GM21825 (cell line): ENCODE results near the gene TUBGCP4.
"Not testable (repeated sequence)": the region's sequence is repeated elsewhere in the genome, so short reads cannot be mapped to it uniquely, and the experiment has no call there.

ENCODE experiments used
- ATAC-seq: cut with Tn5 transposase; IDR thresholded peaks from one replicate; pipeline ENCODE4 v1.9.1; 2021; ENCODE audit warnings: mild to moderate bottlenecking, moderate library complexity; ENCODE audit not compliant: unreplicated experiment

Gene TUBGCP4

GRCh38 chr15:43370975-43371974 lies at the start of gene TUBGCP4, which contains the start of gene ZSCAN29:
Gene TUBGCP4 (plus strand): TSS chr15:43371101. CDS start chr15:43371355, 254 bp downstream.
Gene ZSCAN29 (minus strand): TSS chr15:43371043. CDS start chr15:43369913, 1,130 bp downstream.
- peak; percentile 68 for ATAC-seq

DNA sequence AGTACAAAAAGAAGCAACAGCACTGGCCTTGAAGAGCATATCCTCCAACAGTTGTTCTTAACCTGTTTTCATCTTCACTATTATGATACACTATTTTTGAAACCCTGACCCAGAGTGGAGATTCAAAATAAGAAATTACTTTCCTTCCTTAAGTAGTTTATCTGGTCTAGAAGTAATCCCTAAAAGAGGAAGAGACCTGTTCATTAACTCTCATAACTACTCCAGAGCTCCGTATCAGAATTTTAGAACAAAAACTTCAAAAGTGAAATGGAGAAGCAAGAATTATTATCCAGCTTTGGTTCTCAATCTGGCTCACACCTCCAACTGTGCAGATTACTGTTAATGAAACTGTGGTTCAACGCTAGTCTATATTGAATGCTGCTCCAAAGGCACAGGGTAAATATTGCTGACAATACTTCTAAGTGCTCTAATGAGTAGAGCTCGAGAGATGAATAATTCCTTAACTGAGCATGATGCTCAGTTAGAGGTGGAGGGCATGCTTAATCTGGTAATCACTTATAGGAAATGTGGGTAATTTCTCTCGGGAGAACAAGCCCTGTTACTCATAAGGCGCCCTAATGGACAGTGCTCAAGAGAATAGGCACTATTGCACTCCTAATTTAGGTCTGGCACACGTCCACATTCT lies 45.7 kb upstream of the TUBGCP4 start:
- no peak for ATAC-seq

DNA sequence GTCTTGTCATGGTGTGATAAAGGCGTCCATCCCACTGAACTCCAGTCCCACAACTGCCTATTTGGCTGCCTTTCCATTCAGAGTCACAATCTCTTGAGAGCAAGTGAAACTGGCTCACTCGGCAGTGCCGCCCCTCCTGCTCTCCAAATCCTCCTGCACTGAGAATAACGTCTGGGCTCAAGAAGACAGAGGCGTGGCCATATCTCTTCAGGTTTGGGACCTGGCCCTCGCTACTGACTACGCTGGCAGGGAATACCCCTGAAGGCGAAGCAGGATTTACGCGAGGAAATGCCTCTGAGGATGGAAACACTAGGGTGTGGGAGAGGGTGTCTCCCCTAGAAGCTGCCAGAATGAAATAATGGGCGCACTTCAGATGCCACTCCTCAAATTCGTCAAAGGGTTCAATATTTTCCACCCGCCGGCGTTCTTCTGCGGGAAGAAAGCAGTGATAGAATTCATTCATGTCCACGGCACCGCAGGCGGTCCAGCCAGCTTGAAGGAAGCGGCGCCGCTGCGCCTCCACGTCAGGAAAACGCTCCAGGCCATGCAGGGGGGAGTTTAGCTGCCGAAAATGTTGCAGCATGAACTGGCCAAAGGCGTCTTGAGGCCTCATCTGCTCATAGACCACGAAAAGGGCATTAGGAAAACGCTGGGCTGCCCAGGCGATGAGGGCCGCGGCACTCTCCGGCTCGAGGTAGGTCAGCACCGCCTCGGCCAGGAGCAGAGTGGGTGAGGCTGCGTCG lies 41.5 kb upstream of the TUBGCP4 start:
- ATAC-seq, result no peak

DNA sequence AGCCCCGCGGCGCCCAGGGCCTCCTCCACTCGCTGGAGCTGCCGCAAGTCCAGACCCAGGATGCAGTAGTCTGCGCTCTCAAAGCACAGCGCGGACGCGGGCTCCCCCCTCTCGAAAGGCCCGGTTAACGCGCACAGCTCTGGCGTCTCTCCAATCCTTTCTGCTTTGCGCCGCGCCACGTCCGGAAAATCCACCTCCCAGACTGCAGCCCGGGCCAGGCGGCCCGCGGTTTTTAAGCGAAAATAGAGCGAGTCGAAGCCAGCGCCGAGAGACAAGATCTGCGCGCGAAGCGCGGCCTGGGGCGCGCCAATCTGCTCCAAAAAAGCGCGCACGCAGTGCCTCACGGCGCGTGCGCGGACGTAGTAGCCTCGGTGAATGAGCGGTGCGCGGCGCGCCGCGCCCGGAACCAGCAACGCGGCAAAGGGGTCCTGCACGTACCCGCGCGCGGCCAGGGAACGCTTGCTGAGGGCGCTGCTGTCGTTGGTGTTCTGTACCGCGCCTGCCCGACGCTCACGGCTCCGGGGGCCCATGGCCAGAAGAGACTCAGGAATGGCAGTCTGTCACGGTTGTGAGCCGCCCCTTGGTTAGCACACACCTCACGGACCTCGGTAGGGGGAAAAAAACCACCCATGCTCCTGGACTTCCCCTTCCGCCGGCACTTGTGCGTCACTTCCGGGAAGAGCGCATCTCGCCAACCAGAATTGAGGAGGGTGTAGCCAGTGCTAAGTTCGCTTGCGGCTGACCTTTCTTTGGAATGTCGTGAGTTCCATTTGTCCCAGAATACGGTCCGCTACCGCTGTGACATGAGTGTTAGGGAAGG lies 40.7 kb upstream of the TUBGCP4 start, which contains the start of gene LCMT2:
TSS of gene LCMT2 (minus strand) at position 614 of the 820 bp plus-strand sequence. CDS start at position 530, 84 bp downstream.
- ATAC-seq, result peak; percentile 91

- ATAC-seq, result peak; percentile 25
These were observed 40.2 kb upstream of the TUBGCP4 start for GRCh38 chr15:43330780-43331087.

DNA sequence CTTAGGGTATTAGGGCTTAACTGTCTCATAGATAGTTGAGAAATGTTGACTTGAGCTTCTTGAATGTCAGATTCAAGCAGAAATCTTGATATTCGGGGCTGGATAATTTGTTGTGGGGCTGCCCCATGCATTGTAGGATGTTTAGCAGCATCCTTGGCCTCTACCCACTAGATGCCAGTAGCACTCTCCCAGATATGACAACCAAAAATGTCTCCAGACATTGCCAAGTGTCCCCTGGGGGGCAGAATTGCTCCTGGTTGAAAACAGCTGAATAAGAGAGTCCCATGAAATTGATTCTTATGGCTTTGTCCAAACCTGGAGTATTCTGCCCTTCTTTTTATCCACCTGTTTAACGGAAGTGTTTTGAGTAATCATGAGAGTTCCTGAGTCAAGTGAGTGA lies 24.6 kb upstream of the TUBGCP4 start:
- no peak for ATAC-seq

DNA sequence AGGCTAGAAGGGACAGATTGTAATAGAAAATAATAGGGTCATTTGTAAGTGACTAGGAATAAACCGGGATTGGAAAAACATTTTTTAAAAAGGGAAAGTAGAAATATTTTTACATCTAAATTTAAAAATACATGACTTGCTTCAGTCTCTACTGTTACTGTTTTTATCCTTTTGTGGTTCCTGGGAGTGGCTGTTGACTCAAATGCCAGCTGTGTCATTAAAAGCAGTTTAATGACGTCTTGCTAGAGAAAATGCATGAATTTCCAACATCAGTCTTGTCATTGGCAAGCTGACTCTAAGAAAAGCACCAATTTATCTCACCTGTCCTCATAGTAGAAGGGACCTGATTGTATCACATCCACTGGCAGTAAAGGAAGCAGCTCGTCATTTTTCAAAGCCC lies 23.8 kb upstream of the TUBGCP4 start:
- ATAC-seq, result no peak

- no peak for ATAC-seq
These were observed 18.1 kb upstream of the TUBGCP4 start for GRCh38 chr15:43352693-43353382.

GRCh38 chr15:43360821-43361220 lies 10.1 kb upstream of the TUBGCP4 start:
- ATAC-seq, result no peak

DNA sequence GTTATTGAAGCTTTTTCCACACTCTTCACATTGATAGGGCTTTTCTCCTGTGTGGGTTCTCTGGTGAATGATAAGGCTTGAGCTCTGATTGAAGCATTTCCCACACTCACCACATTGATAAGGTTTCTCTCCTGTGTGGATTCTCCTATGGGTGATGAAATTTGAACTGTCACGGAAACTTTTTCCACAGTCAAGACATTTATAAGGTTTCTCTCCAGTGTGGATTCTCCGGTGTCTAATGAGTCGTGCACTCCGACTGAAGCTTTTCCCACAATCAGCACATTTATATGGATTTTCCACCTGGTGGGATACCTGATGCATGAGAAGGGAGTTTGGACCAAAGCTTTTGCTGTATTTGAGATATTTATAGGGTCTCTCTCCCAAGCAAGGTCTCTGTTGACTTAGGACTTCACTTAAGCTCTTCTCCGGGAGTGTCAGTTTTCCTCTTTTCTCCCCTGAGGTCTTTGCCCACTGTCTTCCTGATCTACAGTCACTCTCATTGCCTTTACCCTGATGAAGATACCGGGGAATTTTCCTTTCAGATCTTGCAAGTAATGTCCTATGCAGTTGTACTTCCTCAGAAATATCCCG lies 9.5 kb upstream of the TUBGCP4 start:
- ATAC-seq, result no peak

DNA sequence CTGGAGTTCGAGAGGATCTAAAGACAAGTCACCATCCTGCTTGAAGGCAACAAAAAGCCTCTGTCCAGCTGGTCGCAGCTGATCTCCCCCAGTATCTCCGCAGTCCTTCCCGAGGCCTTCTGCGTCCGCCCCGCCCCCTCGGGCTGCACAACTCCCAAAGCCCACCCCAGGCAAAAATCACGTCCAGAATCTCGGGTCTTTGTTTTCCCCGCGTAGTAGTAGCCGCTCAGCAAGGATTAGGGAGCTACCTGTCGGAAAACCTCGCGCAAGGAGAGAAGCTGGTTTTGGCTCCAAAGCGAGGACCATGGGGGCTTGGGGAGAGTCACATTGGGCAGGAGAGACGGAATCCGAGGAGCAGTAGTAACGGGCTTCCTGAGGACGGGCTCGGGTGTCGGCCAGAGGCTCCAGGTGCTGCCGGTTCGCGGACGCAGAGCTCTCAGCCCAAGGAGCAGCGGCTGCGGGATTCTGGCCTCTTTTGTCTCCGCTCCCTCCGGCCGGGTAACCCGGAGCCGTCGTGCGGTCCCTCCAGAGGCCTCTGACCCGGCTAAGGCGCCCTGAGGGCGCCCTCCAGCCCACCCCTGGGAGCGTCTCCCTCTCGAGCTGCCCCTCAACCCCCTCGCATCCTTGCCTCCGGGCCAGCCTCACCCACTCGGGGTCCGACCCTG lies 459 bp upstream of the TUBGCP4 start:
- ATAC-seq, result peak; percentile 30

DNA sequence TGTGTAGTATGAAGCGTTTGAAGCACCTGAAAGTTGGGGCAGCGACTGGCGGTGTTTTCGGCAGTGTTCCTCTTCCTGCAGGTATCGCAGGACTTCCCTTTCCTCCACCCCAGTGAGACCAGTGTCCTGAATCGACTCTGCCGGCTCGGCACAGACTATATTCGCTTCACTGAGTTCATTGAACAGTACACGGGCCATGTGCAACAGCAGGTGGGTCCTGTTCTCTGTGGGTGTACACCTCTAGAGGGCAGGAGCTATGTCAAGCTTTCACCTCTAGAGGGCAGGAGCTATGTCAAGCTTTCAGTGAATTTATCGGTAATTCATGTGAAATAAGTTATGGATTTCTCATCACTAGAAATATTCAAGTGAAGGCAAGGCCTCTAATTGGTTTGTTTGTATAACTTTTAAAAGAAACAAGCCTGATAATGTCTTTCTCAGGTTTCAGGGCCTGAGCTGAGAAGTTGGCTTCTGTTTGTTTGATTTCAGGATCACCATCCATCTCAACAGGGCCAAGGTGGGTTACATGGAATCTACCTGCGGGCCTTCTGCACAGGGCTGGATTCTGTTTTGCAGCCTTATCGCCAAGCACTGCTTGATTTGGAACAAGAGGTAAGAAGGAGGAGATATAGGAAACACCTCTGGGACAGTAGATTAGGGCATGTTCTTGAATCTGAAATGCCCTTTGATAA lies 5.3 kb downstream of the TUBGCP4 start:
- no peak for ATAC-seq

GRCh38 chr15:43378601-43379000 lies 7.7 kb downstream of the TUBGCP4 start:
- ATAC-seq, result no peak

DNA sequence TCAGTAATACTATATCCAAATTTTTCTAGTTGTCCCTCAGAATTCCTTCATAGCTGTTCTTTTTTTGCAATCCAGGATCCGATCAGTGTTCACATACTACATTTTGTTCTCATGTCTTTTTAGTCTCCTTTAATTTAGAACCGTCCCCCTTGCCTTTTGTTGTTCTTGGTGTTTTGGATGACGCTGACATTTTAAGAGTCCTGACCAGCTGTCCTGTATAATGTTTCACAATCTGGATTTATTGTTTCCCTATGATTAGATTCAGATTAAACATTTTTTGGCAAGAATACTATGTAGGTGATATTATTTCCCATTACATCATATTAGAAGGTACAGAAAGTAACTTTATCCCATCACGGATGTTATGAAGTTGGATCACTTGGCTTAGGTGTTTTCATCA lies 11.4 kb downstream of the TUBGCP4 start:
- no peak for ATAC-seq

DNA sequence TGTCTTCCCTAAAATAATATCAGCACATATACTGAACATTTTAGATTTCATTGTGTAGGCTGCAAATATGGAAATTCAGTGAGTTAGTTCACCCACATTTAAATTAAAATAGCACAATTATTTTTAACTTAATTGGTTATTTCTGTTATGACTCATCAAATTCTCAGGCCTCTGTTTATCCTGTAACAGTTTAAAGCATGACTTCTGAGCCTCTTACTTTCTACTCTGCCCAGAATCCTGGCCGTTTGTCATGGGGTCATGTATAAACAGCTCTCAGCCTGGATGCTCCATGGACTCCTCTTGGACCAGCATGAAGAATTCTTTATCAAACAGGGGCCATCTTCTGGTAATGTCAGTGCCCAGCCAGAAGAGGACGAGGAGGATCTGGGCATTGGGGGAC lies 12.2 kb downstream of the TUBGCP4 start:
- no peak for ATAC-seq

- no peak for ATAC-seq
These were observed 19.8 kb downstream of the TUBGCP4 start for GRCh38 chr15:43390723-43391122.

DNA sequence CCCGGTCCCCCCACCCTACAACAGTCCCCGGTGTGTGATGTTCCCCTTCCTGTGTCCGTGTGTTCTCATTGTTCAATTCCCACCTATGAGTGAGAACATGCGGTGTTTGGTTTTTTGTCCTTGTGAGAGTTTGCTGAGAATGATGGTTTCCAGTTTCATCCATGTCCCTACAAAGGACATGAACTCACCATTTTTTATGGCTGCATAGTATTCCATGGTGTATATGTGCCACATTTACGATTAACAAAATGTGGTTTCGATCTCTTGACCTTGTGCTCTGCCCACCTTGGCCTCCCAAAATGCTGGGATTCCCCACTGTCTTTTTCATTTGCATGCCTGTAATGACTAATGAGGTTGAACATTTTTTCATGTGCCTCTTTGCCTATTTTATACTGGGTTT lies 22.7 kb downstream of the TUBGCP4 start:
- not testable (repeated sequence) for ATAC-seq

DNA sequence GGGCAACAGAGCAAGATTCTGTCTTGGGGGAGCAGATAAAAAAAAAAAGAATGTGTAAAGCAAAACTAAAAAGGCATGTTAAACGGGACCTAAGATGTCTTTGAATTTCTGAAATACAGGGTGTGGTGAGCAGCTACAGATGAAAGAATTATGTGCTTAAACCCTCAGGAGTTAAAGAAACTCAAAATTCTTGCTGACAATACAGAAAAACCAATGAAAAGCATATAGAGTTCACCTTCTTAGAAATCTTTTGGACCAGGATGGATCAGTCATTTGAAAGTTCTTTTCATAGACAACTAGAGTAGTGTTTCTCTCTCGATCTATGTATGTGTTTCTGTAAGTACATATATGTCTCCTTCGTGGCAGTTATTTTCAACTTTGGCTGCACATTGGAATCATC lies 31.4 kb downstream of the TUBGCP4 start:
- no peak for ATAC-seq
